ENCODE measurements around the gene PPFIA3. TPM values are rescaled to one million over a fixed set of nuclear protein-coding genes. Genes with fewer than 3 reads are reported as not detected.

Gene PPFIA3
- total and polyA plus RNA-seq, 8 donors, result 0.45 to 19.7 (median 7.6) TPM

DNA sequence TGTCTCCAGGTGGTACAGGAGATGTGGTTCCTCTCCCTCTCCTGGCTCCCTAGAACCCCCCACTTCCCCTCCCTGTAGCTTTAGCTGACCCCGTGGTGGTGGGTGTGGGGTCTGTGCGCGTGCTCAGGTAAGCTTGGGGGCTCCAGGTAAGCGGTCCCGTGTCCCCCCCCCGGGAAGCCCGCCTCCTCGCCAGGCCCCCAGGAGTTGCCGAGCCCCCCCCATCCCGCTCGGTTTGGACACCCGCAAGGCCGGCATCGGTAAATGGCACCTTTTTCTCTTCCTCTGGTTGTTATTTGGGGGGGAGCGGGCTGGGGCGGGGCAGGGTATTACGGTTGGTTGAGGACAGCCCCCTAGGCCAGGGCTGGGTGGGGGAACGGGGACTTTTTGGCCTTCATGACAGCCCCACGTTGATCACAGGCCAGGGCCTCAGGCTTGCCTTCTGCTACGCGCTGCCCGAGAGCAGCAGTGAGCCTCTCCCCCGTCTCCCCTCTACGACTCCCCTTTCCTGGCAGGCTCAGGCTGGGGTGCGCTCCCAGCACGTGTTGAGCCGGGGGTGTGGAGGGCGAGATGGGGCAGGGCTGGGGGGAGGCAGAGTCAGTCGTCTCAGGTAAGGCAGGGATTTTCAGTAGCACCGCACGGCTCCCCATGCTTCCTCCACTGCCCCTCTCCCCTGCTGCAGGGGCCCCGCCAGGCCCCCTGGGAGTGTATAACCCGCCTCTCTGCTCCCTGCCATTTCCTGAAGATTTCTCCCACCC is 15.8 kb upstream of the PPFIA3 start:
- 82 to 91% (median 88%) methylated on average over 21 to 33 of the region's 33 CpGs for WGBS, 5 donors
- TF ChIP-seq EP300 (IDR thresholded peaks at IDR 0.05), result no peak
- TF ChIP-seq, protein P1, sequence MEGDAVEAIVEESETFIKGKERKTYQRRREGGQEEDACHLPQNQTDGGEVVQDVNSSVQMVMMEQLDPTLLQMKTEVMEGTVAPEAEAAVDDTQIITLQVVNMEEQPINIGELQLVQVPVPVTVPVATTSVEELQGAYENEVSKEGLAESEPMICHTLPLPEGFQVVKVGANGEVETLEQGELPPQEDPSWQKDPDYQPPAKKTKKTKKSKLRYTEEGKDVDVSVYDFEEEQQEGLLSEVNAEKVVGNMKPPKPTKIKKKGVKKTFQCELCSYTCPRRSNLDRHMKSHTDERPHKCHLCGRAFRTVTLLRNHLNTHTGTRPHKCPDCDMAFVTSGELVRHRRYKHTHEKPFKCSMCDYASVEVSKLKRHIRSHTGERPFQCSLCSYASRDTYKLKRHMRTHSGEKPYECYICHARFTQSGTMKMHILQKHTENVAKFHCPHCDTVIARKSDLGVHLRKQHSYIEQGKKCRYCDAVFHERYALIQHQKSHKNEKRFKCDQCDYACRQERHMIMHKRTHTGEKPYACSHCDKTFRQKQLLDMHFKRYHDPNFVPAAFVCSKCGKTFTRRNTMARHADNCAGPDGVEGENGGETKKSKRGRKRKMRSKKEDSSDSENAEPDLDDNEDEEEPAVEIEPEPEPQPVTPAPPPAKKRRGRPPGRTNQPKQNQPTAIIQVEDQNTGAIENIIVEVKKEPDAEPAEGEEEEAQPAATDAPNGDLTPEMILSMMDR (IDR thresholded peaks at IDR 0.05), result no peak
- no peak for TF ChIP-seq POLR2AphosphoS5 (IDR thresholded peaks at IDR 0.05)
- TF ChIP-seq POLR2A (IDR thresholded peaks at IDR 0.05), result no peak
- intact Hi-C loops (cut with DNase I; ENCODE audit: low total_unique reads), result no loop called here

DNA sequence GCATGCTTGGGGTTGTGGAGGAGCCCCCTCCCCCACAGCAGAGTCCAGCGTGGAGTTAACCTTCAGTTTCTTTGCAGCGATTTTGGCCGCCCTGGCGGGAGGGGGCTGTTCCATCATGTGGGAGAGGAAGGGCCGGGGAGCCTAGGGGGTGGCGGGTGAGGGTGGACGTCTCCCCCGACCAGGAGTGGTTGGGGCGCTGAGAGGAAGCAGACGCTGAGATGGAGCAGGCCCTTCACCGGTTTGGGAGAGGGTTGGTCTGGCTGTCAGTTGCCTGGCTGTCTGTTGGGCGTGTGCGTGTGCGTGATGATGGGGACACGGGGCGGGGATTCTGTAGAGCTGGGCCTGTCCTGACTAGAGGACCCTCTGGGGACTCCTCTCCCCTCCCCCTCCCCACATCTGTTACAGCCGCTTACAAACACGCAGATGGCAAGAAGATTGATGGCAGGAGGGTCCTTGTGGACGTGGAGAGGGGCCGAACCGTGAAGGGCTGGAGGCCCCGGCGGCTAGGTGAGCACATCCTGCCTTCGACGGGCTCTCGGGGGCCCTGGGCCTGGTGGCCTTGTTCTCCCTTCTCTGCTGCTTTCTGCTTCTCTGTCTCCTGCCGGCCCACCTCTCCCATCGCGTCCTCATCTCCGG is 15.0 kb upstream of the PPFIA3 start:
- no peak overlapping the region for H3K4me3 ChIP-seq
- no peaks in the 10 kb centered on the region for H3K9me3 ChIP-seq
- TF ChIP-seq EP300 (IDR thresholded peaks at IDR 0.05), result no peak
- no peak for TF ChIP-seq POLR2AphosphoS5 (IDR thresholded peaks at IDR 0.05)
- TF ChIP-seq, protein P1 (IDR thresholded peaks at IDR 0.05), result no peak
- TF ChIP-seq POLR2A (IDR thresholded peaks at IDR 0.05), result no peak
- H3K27ac ChIP-seq, result no peak overlapping the region
- DNase-seq, result peak in 1 of 2 donors; percentile 65
- H3K27me3 ChIP-seq, result no peaks in the 10 kb centered on the region
- peaks cover 90 to 100% (median 100%) of the 10 kb centered on the region in 4 donors for H3K36me3 ChIP-seq
- intact Hi-C loops (cut with DNase I; ENCODE audit: low total_unique reads), result no loop called here
- H3K4me1 ChIP-seq, result no peaks in the 10 kb centered on the region
- WGBS, 5 donors, result 76 to 85% (median 83%) methylated on average over 30 of the region's 30 CpGs

More for the DNA sequence above, 15.8 kb upstream of the PPFIA3 start:
- Histone ChIP-seq H3K36me3 (peaks cover 94 to 100% (median 100%) of the 10 kb centered on the region in 4 donors), H3K27me3 (no peaks in the 10 kb centered on the region), H3K9me3 (no peaks in the 10 kb centered on the region), H3K4me3 (no peak overlapping the region), H3K4me1 (peaks cover 0 to 4% (median 3%) of the 10 kb centered on the region in 4 donors), H3K27ac (no peak overlapping the region)
- no peak for DNase-seq

DNA sequence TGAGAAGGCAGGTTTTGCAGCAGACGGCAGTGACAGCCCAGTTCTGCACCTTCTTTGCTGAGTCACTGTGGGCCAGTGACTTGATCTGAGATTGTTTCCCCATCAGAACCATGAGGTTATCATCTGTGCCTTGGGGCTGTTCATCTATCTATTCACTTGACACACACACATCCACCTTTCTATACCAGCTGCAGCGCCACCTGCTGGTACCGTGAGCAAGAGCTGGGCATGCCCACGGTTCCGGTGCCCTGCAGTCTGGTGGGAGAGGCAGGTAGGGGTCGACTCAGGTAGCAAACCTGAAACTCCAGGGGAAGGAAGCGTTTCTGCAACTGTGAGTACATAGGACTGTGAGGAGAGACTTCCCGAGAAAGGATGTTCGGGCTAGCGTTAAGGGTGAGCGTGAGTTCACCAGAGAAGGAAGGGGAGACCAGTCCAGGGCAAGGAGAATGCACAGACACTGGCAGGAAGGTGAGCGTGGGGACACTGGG is 12.7 kb upstream of the PPFIA3 start:
- Histone ChIP-seq H3K4me1 (peaks cover 0 to 13% (median 5%) of the 10 kb centered on the region in 4 donors), H3K36me3 (peaks cover 66 to 81% (median 78%) of the 10 kb centered on the region in 4 donors), H3K9me3 (no peaks in the 10 kb centered on the region), H3K27me3 (no peaks in the 10 kb centered on the region), H3K27ac (no peak overlapping the region), H3K4me3 (no peak overlapping the region)
- DNase-seq, result peak; percentile 60 to 77
- intact Hi-C loops (cut with DNase I; ENCODE audit: low total_unique reads), result no loop called here
- TF ChIP-seq, protein P1 (IDR thresholded peaks at IDR 0.05), result peak in 5 of 7 experiments; percentile 29 to 71 (median 61)
- no peak for TF ChIP-seq EP300 (IDR thresholded peaks at IDR 0.05)
- WGBS, 5 donors, result 57 to 64% (median 58%) methylated on average over 12 of the region's 12 CpGs

DNA sequence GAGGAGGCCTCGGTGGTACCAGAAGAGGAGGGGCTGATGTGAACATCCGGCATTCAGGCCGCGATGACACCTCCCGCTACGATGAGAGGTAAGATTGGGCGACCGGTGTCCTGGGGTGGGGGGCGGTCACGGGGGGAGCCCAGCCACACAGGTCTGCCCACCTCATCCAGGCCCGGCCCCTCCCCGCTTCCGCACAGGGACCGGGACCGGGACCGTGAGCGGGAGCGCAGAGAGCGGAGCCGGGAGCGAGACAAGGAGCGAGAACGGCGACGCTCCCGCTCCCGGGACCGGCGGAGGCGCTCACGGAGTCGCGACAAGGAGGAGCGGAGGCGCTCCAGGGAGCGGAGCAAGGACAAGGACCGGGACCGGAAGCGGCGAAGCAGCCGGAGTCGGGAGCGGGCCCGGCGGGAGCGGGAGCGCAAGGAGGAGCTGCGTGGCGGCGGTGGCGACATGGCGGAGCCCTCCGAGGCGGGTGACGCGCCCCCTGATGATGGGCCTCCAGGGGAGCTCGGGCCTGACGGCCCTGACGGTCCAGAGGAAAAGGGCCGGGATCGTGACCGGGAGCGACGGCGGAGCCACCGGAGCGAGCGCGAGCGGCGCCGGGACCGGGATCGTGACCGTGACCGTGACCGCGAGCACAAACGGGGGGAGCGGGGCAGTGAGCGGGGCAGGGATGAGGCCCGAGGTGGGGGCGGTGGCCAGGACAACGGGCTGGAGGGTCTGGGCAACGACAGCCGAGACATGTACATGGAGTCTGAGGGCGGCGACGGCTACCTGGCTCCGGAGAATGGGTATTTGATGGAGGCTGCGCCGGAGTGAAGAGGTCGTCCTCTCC is 11.5 kb upstream of the PPFIA3 start:
- no peaks in the 10 kb centered on the region for H3K9me3 ChIP-seq
- H3K27me3 ChIP-seq, result no peaks in the 10 kb centered on the region
- peaks cover 0 to 13% (median 5%) of the 10 kb centered on the region in 4 donors for H3K4me1 ChIP-seq
- no peak overlapping the region for H3K4me3 ChIP-seq
- H3K27ac ChIP-seq, result no peak overlapping the region
- TF ChIP-seq, protein P1 (IDR thresholded peaks at IDR 0.05), result no peak
- TF ChIP-seq POLR2AphosphoS5 (IDR thresholded peaks at IDR 0.05) (no peak), POLR2A (IDR thresholded peaks at IDR 0.05) (no peak), EP300 (IDR thresholded peaks at IDR 0.05) (no peak)
- no peak for DNase-seq
- peaks cover 55 to 69% (median 67%) of the 10 kb centered on the region in 4 donors for H3K36me3 ChIP-seq
- whole genome bisulfite sequencing, 5 donors, result 94 to 96% (median 95%) methylated on average over 64 to 93 of the region's 93 CpGs
- intact Hi-C loops (cut with DNase I; ENCODE audit: low total_unique reads), result no loop called here
